Activated CD4-positive, alpha-beta memory T cell treated with anti-CD3 and anti-CD28 coated beads for 36 hours (primary cell): ENCODE results near the gene NDEL1. TPM values are rescaled to one million over a fixed set of nuclear protein-coding genes. Genes with fewer than 3 reads are reported as not detected.

ENCODE experiments used
- CTCF ChIA-PET: fragments of 350-600 bp; sonication (Branson Sonifier 250); formaldehyde crosslinking; loops from one replicate; lab custom pipeline; 2021; ENCODE audit warnings: antibody characterized with exemption, inconsistent platforms; lab: Charles Lee
- POLR2A ChIA-PET: fragments of 350-600 bp; sonication (Branson Sonifier 250); formaldehyde crosslinking; loops from one replicate; lab custom pipeline; 2021; ENCODE audit warnings: antibody characterized with exemption; lab: Charles Lee
- DNase-seq: peaks from one replicate; pipeline ENCODE4 v3.0.0-alpha.2; 2020
- H3K27ac Mint-ChIP-seq: one replicate; pipeline ENCODE4 v1.8.0; 2021; ENCODE audit warnings: mixed read lengths
- H3K27me3 Mint-ChIP-seq: one replicate; pipeline ENCODE4 v1.8.0; 2021; ENCODE audit warnings: mixed read lengths
- H3K36me3 Mint-ChIP-seq: one replicate; pipeline ENCODE4 v1.8.0; 2021; ENCODE audit warnings: mixed read lengths
- H3K4me1 Mint-ChIP-seq: one replicate; pipeline ENCODE4 v1.8.0; 2021; ENCODE audit warnings: low read depth, mixed read lengths
- H3K4me3 Mint-ChIP-seq: one replicate; pipeline ENCODE4 v1.8.0; 2021; ENCODE audit warnings: mild to moderate bottlenecking, mixed read lengths
- H3K9me3 Mint-ChIP-seq: one replicate; pipeline ENCODE4 v1.8.0; 2021; ENCODE audit warnings: mixed read lengths
- intact Hi-C: fragments of 100-400 bp; cut with micrococcal nuclease; formaldehyde crosslinking; loops from one replicate; pipeline ENCODE4 v1.15.1; 2023
- total RNA-seq, 2 experiments: library from RNA; stranded (reverse); gene quantifications; one replicate each; pipeline ENCODE4 v1.2.3, GENCODE V29; 2021

Gene NDEL1
- total RNA-seq, 2 experiments from 2014 or later, result 58.0 to 62.8 TPM

GRCh38 chr17:8418471-8418870 lies 17.2 kb upstream of the NDEL1 start:
- Mint-ChIP-seq H3K4me1 (peaks cover 2% of the 10 kb centered on the region), H3K9me3 (no peaks in the 10 kb centered on the region), H3K4me3 (no peak overlapping the region), H3K27ac (no peak overlapping the region), H3K36me3 (no peaks in the 10 kb centered on the region), H3K27me3 (peaks cover 23% of the 10 kb centered on the region)
- ChIA-PET CTCF (interaction anchor here (1.3 kb wide), 1 partner anchor 9 kb away, joined by 6 read pairs; no protein-coding TSS in a partner anchor), POLR2A (no interaction called here)
- intact Hi-C loops, result no loop called here
- DNase-seq, result no peak

- peaks cover 26% of the 10 kb centered on the region for H3K27me3 Mint-ChIP-seq
- H3K36me3 Mint-ChIP-seq, result no peaks in the 10 kb centered on the region
- no peaks in the 10 kb centered on the region for H3K4me1 Mint-ChIP-seq
- no peak overlapping the region for H3K4me3 Mint-ChIP-seq
- H3K9me3 Mint-ChIP-seq, result no peaks in the 10 kb centered on the region
- intact Hi-C loops, result no loop called here
- no peak for DNase-seq
- POLR2A ChIA-PET, result no interaction called here
- CTCF ChIA-PET, result interaction anchor here (2.5 kb wide), 1 partner anchor 9 kb away, joined by 24 read pairs; no protein-coding TSS in a partner anchor
- no peak overlapping the region for H3K27ac Mint-ChIP-seq
Measured at GRCh38 chr17:8419305-8419704, 16.4 kb upstream of the NDEL1 start.

- ChIA-PET POLR2A (interaction anchor here (1.1 kb wide), 1 partner anchor 17 kb away, joined by 3 read pairs; no protein-coding TSS in a partner anchor), CTCF (interaction anchor here (1.2 to 2.5 kb wide), 2 partner anchors 10 to 325 kb away, joined by 3 to 24 read pairs; no protein-coding TSS in a partner anchor)
- Mint-ChIP-seq H3K4me3 (no peak overlapping the region), H3K9me3 (no peaks in the 10 kb centered on the region), H3K27me3 (peaks cover 30% of the 10 kb centered on the region), H3K4me1 (no peaks in the 10 kb centered on the region), H3K36me3 (no peaks in the 10 kb centered on the region), H3K27ac (no peak overlapping the region)
- DNase-seq, result no peak
- intact Hi-C loops, result no loop called here
Measured at GRCh38 chr17:8420041-8420934, 15.4 kb upstream of the NDEL1 start.

- H3K4me1 Mint-ChIP-seq, result no peaks in the 10 kb centered on the region
Measured at GRCh38 chr17:8421571-8421970, 14.1 kb upstream of the NDEL1 start.

GRCh38 chr17:8426094-8426720 lies 9.5 kb upstream of the NDEL1 start:
- Mint-ChIP-seq H3K27ac (no peak overlapping the region), H3K27me3 (peaks cover 11% of the 10 kb centered on the region), H3K36me3 (no peaks in the 10 kb centered on the region), H3K9me3 (no peaks in the 10 kb centered on the region), H3K4me1 (no peaks in the 10 kb centered on the region), H3K4me3 (no peak overlapping the region)
- DNase-seq, result no peak
- ChIA-PET POLR2A (no interaction called here), CTCF (interaction anchor here (1.1 kb wide), 1 partner anchor 16 kb away, joined by 3 read pairs; no protein-coding TSS in a partner anchor)
- intact Hi-C loops, result no loop called here

More at GRCh38 chr17:8421571-8421970, 14.1 kb upstream of the NDEL1 start:
- no peaks in the 10 kb centered on the region for H3K9me3 Mint-ChIP-seq
- DNase-seq, result no peak
- H3K36me3 Mint-ChIP-seq, result no peaks in the 10 kb centered on the region
- H3K4me3 Mint-ChIP-seq, result no peak overlapping the region
- ChIA-PET POLR2A (no interaction called here), CTCF (interaction anchor here (1.2 to 2.5 kb wide), 2 partner anchors 11 to 324 kb away, joined by 3 to 24 read pairs; no protein-coding TSS in a partner anchor)
- intact Hi-C loops, result no loop called here
- no peak overlapping the region for H3K27ac Mint-ChIP-seq
- H3K27me3 Mint-ChIP-seq, result peaks cover 25% of the 10 kb centered on the region

GRCh38 chr17:8426802-8427201 lies 8.9 kb upstream of the NDEL1 start:
- H3K36me3 Mint-ChIP-seq, result no peaks in the 10 kb centered on the region
- no peaks in the 10 kb centered on the region for H3K9me3 Mint-ChIP-seq
- intact Hi-C loops, result no loop called here
- no peak for DNase-seq
- ChIA-PET POLR2A (no interaction called here), CTCF (interaction anchor here (1.6 kb wide), 1 partner anchor 17 kb away, joined by 3 read pairs; no protein-coding TSS in a partner anchor)
- no peak overlapping the region for H3K4me3 Mint-ChIP-seq
- H3K4me1 Mint-ChIP-seq, result no peaks in the 10 kb centered on the region
- H3K27me3 Mint-ChIP-seq, result peaks cover 10% of the 10 kb centered on the region
- no peak overlapping the region for H3K27ac Mint-ChIP-seq

- no peak overlapping the region for H3K27ac Mint-ChIP-seq
- H3K9me3 Mint-ChIP-seq, result no peaks in the 10 kb centered on the region
- no peak for DNase-seq
- H3K4me3 Mint-ChIP-seq, result no peak overlapping the region
- intact Hi-C loops, result loop anchor here (10.0 kb wide), 1 partner anchor 746 kb away; the partner anchor contains the start of genes TP53 and WRAP53
- POLR2A ChIA-PET, result no interaction called here
- CTCF ChIA-PET, result interaction anchor here (0.9 kb wide), 1 partner anchor 20 kb away, joined by 3 read pairs; no protein-coding TSS in a partner anchor
- H3K4me1 Mint-ChIP-seq, result peaks cover 2% of the 10 kb centered on the region
- no peaks in the 10 kb centered on the region for H3K27me3 Mint-ChIP-seq
- no peaks in the 10 kb centered on the region for H3K36me3 Mint-ChIP-seq
Measured at GRCh38 chr17:8430966-8431365, 4.7 kb upstream of the NDEL1 start.

GRCh38 chr17:8436169-8436843 lies 622 bp downstream of the NDEL1 start:
- H3K27ac Mint-ChIP-seq, result peak overlapping the region; percentile 91
- H3K9me3 Mint-ChIP-seq, result no peaks in the 10 kb centered on the region
- peak; percentile 79 for DNase-seq
- intact Hi-C loops, result loop anchor here (5.0 to 10.0 kb wide), 5 partner anchors 189 to 752 kb away; partner anchors contain the start of genes CTC1, PFAS, TP53 and WRAP53
- H3K27me3 Mint-ChIP-seq, result no peaks in the 10 kb centered on the region
- H3K36me3 Mint-ChIP-seq, result peaks cover 12% of the 10 kb centered on the region
- peaks cover 38% of the 10 kb centered on the region for H3K4me1 Mint-ChIP-seq
- ChIA-PET POLR2A (interaction anchor here (0.6 to 1.2 kb wide), 5 partner anchors 16 to 194 kb away, joined by 3 to 6 read pairs (median 3); partner anchors contain the start of genes KRABD2 and MYH10), CTCF (interaction anchor here (0.7 to 3.6 kb wide), 9 partner anchors 9 to 309 kb away, joined by 3 to 31 read pairs (median 4); partner anchors contain the start of genes KRABD2 and MYH10)
- H3K4me3 Mint-ChIP-seq, result peak overlapping the region; percentile 92

- DNase-seq, result no peak
- Mint-ChIP-seq H3K9me3 (no peaks in the 10 kb centered on the region), H3K27ac (peak overlapping the region; percentile 91), H3K4me1 (peaks cover 43% of the 10 kb centered on the region), H3K27me3 (no peaks in the 10 kb centered on the region), H3K36me3 (peaks cover 12% of the 10 kb centered on the region), H3K4me3 (peak overlapping the region; percentile 92)
- intact Hi-C loops, result loop anchor here (5.0 to 10.0 kb wide), 5 partner anchors 190 to 752 kb away; partner anchors contain the start of genes CTC1, PFAS, TP53 and WRAP53
- ChIA-PET CTCF (interaction anchor here (0.7 to 3.6 kb wide), 7 partner anchors 9 to 309 kb away, joined by 3 to 31 read pairs (median 4); partner anchors contain the start of genes KRABD2 and MYH10), POLR2A (interaction anchor here (0.6 to 0.8 kb wide), 2 partner anchors 17 to 60 kb away, joined by 3 read pairs; partner anchors contain the start of gene KRABD2)
Measured at GRCh38 chr17:8436844-8437171, 1.1 kb downstream of the NDEL1 start.

- H3K27me3 Mint-ChIP-seq, result no peaks in the 10 kb centered on the region
- H3K4me1 Mint-ChIP-seq, result peaks cover 55% of the 10 kb centered on the region
- H3K4me3 Mint-ChIP-seq, result no peak overlapping the region
- peaks cover 12% of the 10 kb centered on the region for H3K36me3 Mint-ChIP-seq
- ChIA-PET POLR2A (no interaction called here), CTCF (interaction anchor here (1.1 to 2.2 kb wide), 2 partner anchors 29 to 55 kb away, joined by 7 to 10 read pairs; no protein-coding TSS in a partner anchor)
- intact Hi-C loops, result loop anchor here (5.0 to 10.0 kb wide), 5 partner anchors 191 to 754 kb away; partner anchors contain the start of genes CTC1, PFAS, TP53 and WRAP53
- no peak overlapping the region for H3K27ac Mint-ChIP-seq
- H3K9me3 Mint-ChIP-seq, result no peaks in the 10 kb centered on the region
- peak; percentile 11 for DNase-seq
Measured at GRCh38 chr17:8438441-8438840, 2.8 kb downstream of the NDEL1 start.

- Mint-ChIP-seq H3K9me3 (no peaks in the 10 kb centered on the region), H3K36me3 (peaks cover 19% of the 10 kb centered on the region), H3K4me3 (no peak overlapping the region), H3K27ac (no peak overlapping the region), H3K27me3 (no peaks in the 10 kb centered on the region), H3K4me1 (peaks cover 61% of the 10 kb centered on the region)
- POLR2A ChIA-PET, result no interaction called here
- intact Hi-C loops, result loop anchor here (5.0 to 10.0 kb wide), 5 partner anchors 192 to 755 kb away; partner anchors contain the start of genes CTC1, PFAS, TP53 and WRAP53
- CTCF ChIA-PET, result no interaction called here
- DNase-seq, result no peak
Measured at GRCh38 chr17:8439681-8440080, 4.0 kb downstream of the NDEL1 start.
